ENCODE data around the gene NIFK. TPM values are rescaled to one million over a fixed set of nuclear protein-coding genes. Genes with fewer than 3 reads are reported as not detected.
"Not testable (repeated sequence)": the region's sequence is repeated elsewhere in the genome, so short reads cannot be mapped to it uniquely, and the experiment has no call there.

Gene NIFK
- total RNA-seq, 1 donor from 2014 or later: 22.8 TPM

GRCh38 chr2:121707344-121707919, 29.2 kb downstream of the NIFK start:
- H3K4me1 ChIP-seq: no peaks in the 10 kb centered on the region
- no peak for DNase-seq
- H3K36me3 ChIP-seq: no peaks in the 10 kb centered on the region
- TF ChIP-seq, protein P1, sequence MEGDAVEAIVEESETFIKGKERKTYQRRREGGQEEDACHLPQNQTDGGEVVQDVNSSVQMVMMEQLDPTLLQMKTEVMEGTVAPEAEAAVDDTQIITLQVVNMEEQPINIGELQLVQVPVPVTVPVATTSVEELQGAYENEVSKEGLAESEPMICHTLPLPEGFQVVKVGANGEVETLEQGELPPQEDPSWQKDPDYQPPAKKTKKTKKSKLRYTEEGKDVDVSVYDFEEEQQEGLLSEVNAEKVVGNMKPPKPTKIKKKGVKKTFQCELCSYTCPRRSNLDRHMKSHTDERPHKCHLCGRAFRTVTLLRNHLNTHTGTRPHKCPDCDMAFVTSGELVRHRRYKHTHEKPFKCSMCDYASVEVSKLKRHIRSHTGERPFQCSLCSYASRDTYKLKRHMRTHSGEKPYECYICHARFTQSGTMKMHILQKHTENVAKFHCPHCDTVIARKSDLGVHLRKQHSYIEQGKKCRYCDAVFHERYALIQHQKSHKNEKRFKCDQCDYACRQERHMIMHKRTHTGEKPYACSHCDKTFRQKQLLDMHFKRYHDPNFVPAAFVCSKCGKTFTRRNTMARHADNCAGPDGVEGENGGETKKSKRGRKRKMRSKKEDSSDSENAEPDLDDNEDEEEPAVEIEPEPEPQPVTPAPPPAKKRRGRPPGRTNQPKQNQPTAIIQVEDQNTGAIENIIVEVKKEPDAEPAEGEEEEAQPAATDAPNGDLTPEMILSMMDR (IDR thresholded peaks at IDR 0.05; ENCODE audit: borderline replicate concordance): no peak
- no peaks in the 10 kb centered on the region for H3K9me3 ChIP-seq (replicated peaks)
- no peak overlapping the region for H3K4me3 ChIP-seq
- H3K27ac ChIP-seq (replicated peaks): no peak overlapping the region
- H3K27me3 ChIP-seq (ENCODE audit: low read depth): no peaks in the 10 kb centered on the region
- intact Hi-C loops (cut with micrococcal nuclease): no loop called here

GRCh38 chr2:121705958-121706357, 30.7 kb downstream of the NIFK start:
- intact Hi-C loops (cut with micrococcal nuclease): no loop called here
- H3K9me3 ChIP-seq (replicated peaks): no peaks in the 10 kb centered on the region

DNA sequence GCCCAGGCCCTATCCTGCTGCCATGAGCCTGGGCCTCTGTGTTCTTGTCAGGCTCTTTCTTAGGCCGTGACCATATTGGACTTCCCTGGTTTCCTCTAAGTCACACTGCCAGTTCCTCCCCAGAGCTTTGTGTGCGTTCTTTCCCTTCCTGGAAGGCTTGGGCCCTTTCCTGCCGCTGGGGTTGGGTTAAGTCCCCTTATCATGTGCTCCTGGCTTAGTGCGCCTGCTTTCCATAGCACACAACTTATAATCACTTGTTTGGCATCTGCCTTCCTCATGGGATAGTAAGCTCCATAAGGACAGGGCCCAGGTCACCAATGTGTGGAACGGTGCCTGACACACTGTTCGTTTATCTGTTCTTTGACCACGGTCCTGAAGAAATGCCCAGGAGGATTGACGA, 31.3 kb downstream of the NIFK start:
- DNase-seq: no peak
- TF ChIP-seq, protein P1 (IDR thresholded peaks at IDR 0.05; ENCODE audit: borderline replicate concordance): no peak
- Histone ChIP-seq H3K27ac (replicated peaks) (no peak overlapping the region), H3K9me3 (replicated peaks) (no peaks in the 10 kb centered on the region), H3K4me3 (no peak overlapping the region), H3K27me3 (ENCODE audit: low read depth) (no peaks in the 10 kb centered on the region), H3K4me1 (peaks cover 14% of the 10 kb centered on the region), H3K36me3 (no peaks in the 10 kb centered on the region)
- intact Hi-C loops (cut with micrococcal nuclease): no loop called here

More at GRCh38 chr2:121705958-121706357, 30.7 kb downstream of the NIFK start:
- H3K36me3 ChIP-seq: no peaks in the 10 kb centered on the region
- no peaks in the 10 kb centered on the region for H3K27me3 ChIP-seq (ENCODE audit: low read depth)
- peaks cover 8% of the 10 kb centered on the region for H3K4me1 ChIP-seq
- H3K27ac ChIP-seq (replicated peaks): no peak overlapping the region
- no peak for DNase-seq
- TF ChIP-seq, protein P1 (IDR thresholded peaks at IDR 0.05; ENCODE audit: borderline replicate concordance): no peak
- H3K4me3 ChIP-seq: no peak overlapping the region

GRCh38 chr2:121701761-121702160, 34.9 kb downstream of the NIFK start:
- H3K36me3 ChIP-seq; H3K9me3 ChIP-seq (replicated peaks); H3K4me3 ChIP-seq; DNase-seq; intact Hi-C loops (cut with micrococcal nuclease); H3K27ac ChIP-seq (replicated peaks); H3K27me3 ChIP-seq (ENCODE audit: low read depth): not testable (repeated sequence)
- peaks cover 24% of the 10 kb centered on the region for H3K4me1 ChIP-seq

GRCh38 chr2:121699421-121700333, 37.0 kb downstream of the NIFK start:
- H3K4me1 ChIP-seq: peaks cover 24% of the 10 kb centered on the region
- peak; percentile 22 for DNase-seq
- intact Hi-C loops (cut with micrococcal nuclease): no loop called here
- H3K9me3 ChIP-seq (replicated peaks): no peaks in the 10 kb centered on the region
- TF ChIP-seq, protein P1 (IDR thresholded peaks at IDR 0.05; ENCODE audit: borderline replicate concordance): no peak
- H3K27me3 ChIP-seq (ENCODE audit: low read depth): no peaks in the 10 kb centered on the region
- peak overlapping the region; percentile 86 for H3K27ac ChIP-seq (replicated peaks)
- H3K4me3 ChIP-seq: no peak overlapping the region
- H3K36me3 ChIP-seq: no peaks in the 10 kb centered on the region
